Activated CD8-positive, alpha-beta memory T cell treated with anti-CD3 and anti-CD28 coated beads, Interleukin-2, amount 10 ng/mL, durations not matched to agents 7 days and 5 days (primary cell): ENCODE results near the gene DRAP1. TPM values are rescaled to one million over a fixed set of nuclear protein-coding genes. Genes with fewer than 3 reads are reported as not detected.
"Not testable (repeated sequence)": the region's sequence is repeated elsewhere in the genome, so short reads cannot be mapped to it uniquely, and the experiment has no call there.

Source experiments
- ATAC-seq: fragments of 150-1000 bp; cut with Tn5 transposase; one replicate; pipeline ENCODE4 v1.10.0; 2021; ENCODE audit warnings: moderate library complexity
- CTCF ChIA-PET: fragments of 350-600 bp; sonication (Branson Sonifier 250); formaldehyde crosslinking; loops from one replicate; lab custom pipeline; 2021; ENCODE audit warnings: antibody characterized with exemption; lab: Charles Lee
- DNase-seq: peaks from one replicate; pipeline ENCODE4 v3.0.0-alpha.2; 2020
- H3K27ac Mint-ChIP-seq: one replicate; pipeline ENCODE4 v1.8.0; 2021; ENCODE audit warnings: mild to moderate bottlenecking, mixed read lengths
- H3K27me3 Mint-ChIP-seq: one replicate; pipeline ENCODE4 v1.8.0; 2021; ENCODE audit warnings: mixed read lengths
- H3K36me3 Mint-ChIP-seq: one replicate; pipeline ENCODE4 v1.8.0; 2021; ENCODE audit warnings: mild to moderate bottlenecking, mixed read lengths
- H3K4me1 Mint-ChIP-seq: one replicate; pipeline ENCODE4 v1.8.0; 2021; ENCODE audit warnings: mixed read lengths
- H3K4me3 Mint-ChIP-seq: one replicate; pipeline ENCODE4 v1.8.0; 2021; ENCODE audit warnings: mild to moderate bottlenecking, moderate library complexity, mixed read lengths
- H3K9me3 Mint-ChIP-seq: one replicate; pipeline ENCODE4 v1.8.0; 2022; ENCODE audit warnings: low read depth, mixed read lengths
- total RNA-seq, 2 experiments: library from RNA; stranded (reverse); gene quantifications; one replicate each; pipeline ENCODE4 v1.2.3, GENCODE V29; 2021

Gene DRAP1
- total RNA-seq, 2 experiments from 2014 or later = 192 to 254 TPM

GRCh38 chr11:65890324-65891218 lies 28.7 kb upstream of the DRAP1 start, which contains the start of gene CCDC85B:
TSS of gene CCDC85B (plus strand) at chr11:65890673. CDS start at chr11:65890784, 111 bp downstream.
- peak; percentile 99 for DNase-seq
- Mint-ChIP-seq H3K36me3 (peaks cover 7% of the 10 kb centered on the region), H3K4me3 (peak within 1 kb of the TSS; percentile 96), H3K4me1 (peaks cover 64% of the 10 kb centered on the region), H3K9me3 (no peaks in the 10 kb centered on the region), H3K27me3 (no peaks in the 10 kb centered on the region), H3K27ac (peak within 1 kb of the TSS; percentile 95)
- peak; percentile 73 for ATAC-seq
- CTCF ChIA-PET = interaction anchor here (0.9 to 26.4 kb wide), 25 partner anchors 7 to 1031 kb away, joined by 3 to 710 read pairs (median 7); partner anchors contain the start of genes AP5B1, BANF1, CFL1 and CTSW

GRCh38 chr11:65891219-65892136 lies 27.7 kb upstream of the DRAP1 start:
- Mint-ChIP-seq H3K27ac (peak overlapping the region; percentile 81), H3K9me3 (no peaks in the 10 kb centered on the region), H3K27me3 (no peaks in the 10 kb centered on the region), H3K4me1 (peaks cover 69% of the 10 kb centered on the region), H3K4me3 (peak overlapping the region; percentile 96), H3K36me3 (peaks cover 5% of the 10 kb centered on the region)
- ATAC-seq (no peak), DNase-seq (peak; percentile 67)
- CTCF ChIA-PET = interaction anchor here (0.7 to 26.4 kb wide), 24 partner anchors 4 to 276 kb away, joined by 3 to 710 read pairs (median 6); partner anchors contain the start of genes AP5B1, BANF1, CCDC85B and CFL1

GRCh38 chr11:65892137-65892540 lies 27.1 kb upstream of the DRAP1 start:
- not testable (repeated sequence) for ATAC-seq, H3K36me3 Mint-ChIP-seq, H3K27me3 Mint-ChIP-seq, H3K9me3 Mint-ChIP-seq
- peak; percentile 67 for DNase-seq
- peak overlapping the region; percentile 81 for H3K27ac Mint-ChIP-seq
- CTCF ChIA-PET = interaction anchor here (0.7 to 26.4 kb wide), 10 partner anchors 4 to 96 kb away, joined by 3 to 710 read pairs (median 9); partner anchors contain the start of genes CCDC85B, CFL1, CTSW and EFEMP2
- H3K4me3 Mint-ChIP-seq = peak overlapping the region; percentile 96
- peaks cover 69% of the 10 kb centered on the region for H3K4me1 Mint-ChIP-seq

GRCh38 chr11:65892661-65893317 lies 26.4 kb upstream of the DRAP1 start:
- Mint-ChIP-seq H3K36me3 (peaks cover 5% of the 10 kb centered on the region), H3K4me1 (peaks cover 69% of the 10 kb centered on the region), H3K27me3 (no peaks in the 10 kb centered on the region), H3K4me3 (peak overlapping the region; percentile 96), H3K27ac (peak overlapping the region; percentile 81), H3K9me3 (no peaks in the 10 kb centered on the region)
- ATAC-seq (no peak), DNase-seq (peak; percentile 45)
- CTCF ChIA-PET = interaction anchor here (0.7 to 26.4 kb wide), 13 partner anchors 5 to 96 kb away, joined by 3 to 710 read pairs (median 4); partner anchors contain the start of genes C11orf68, CCDC85B, CFL1 and CTSW

GRCh38 chr11:65894034-65894591 lies 25.1 kb upstream of the DRAP1 start:
- Mint-ChIP-seq H3K4me1 (peaks cover 64% of the 10 kb centered on the region), H3K36me3 (peaks cover 5% of the 10 kb centered on the region), H3K4me3 (peak overlapping the region; percentile 96), H3K27ac (peak overlapping the region; percentile 81), H3K27me3 (no peaks in the 10 kb centered on the region), H3K9me3 (no peaks in the 10 kb centered on the region)
- peak; percentile 77 for DNase-seq
- CTCF ChIA-PET = interaction anchor here (0.6 to 26.4 kb wide), 10 partner anchors 6 to 399 kb away, joined by 3 to 710 read pairs (median 4); partner anchors contain the start of genes C11orf68, CCDC85B, CFL1 and CTSW
- ATAC-seq = peak; percentile 14

- Mint-ChIP-seq H3K27me3 (no peaks in the 10 kb centered on the region), H3K4me1 (peaks cover 55% of the 10 kb centered on the region), H3K4me3 (no peak overlapping the region), H3K36me3 (peaks cover 5% of the 10 kb centered on the region), H3K27ac (peak overlapping the region; percentile 72), H3K9me3 (no peaks in the 10 kb centered on the region)
- CTCF ChIA-PET = interaction anchor here (1.6 to 26.4 kb wide), 4 partner anchors 8 to 33 kb away, joined by 3 to 710 read pairs (median 101); partner anchors contain the start of genes CCDC85B, CFL1, CTSW and EFEMP2
- ATAC-seq (no peak), DNase-seq (no peak)
Measured at GRCh38 chr11:65895482-65895981, 23.7 kb upstream of the DRAP1 start.

GRCh38 chr11:65896034-65896999 lies 22.9 kb upstream of the DRAP1 start:
- no peak overlapping the region for H3K4me3 Mint-ChIP-seq
- no peaks in the 10 kb centered on the region for H3K9me3 Mint-ChIP-seq
- no peaks in the 10 kb centered on the region for H3K27me3 Mint-ChIP-seq
- peak overlapping the region; percentile 51 for H3K27ac Mint-ChIP-seq
- no peak for DNase-seq
- H3K4me1 Mint-ChIP-seq = peaks cover 62% of the 10 kb centered on the region
- CTCF ChIA-PET = interaction anchor here (1.6 to 26.4 kb wide), 4 partner anchors 9 to 32 kb away, joined by 3 to 710 read pairs (median 101); partner anchors contain the start of genes CCDC85B, CFL1, CTSW and EFEMP2
- no peak for ATAC-seq
- H3K36me3 Mint-ChIP-seq = peaks cover 5% of the 10 kb centered on the region

GRCh38 chr11:65897020-65897471 lies 22.2 kb upstream of the DRAP1 start:
- peaks cover 5% of the 10 kb centered on the region for H3K36me3 Mint-ChIP-seq
- H3K27ac Mint-ChIP-seq = peak overlapping the region; percentile 57
- CTCF ChIA-PET = interaction anchor here (1.6 to 26.4 kb wide), 4 partner anchors 9 to 31 kb away, joined by 3 to 710 read pairs (median 101); partner anchors contain the start of genes CCDC85B, CFL1, CTSW and EFEMP2

GRCh38 chr11:65898656-65899355 lies 20.4 kb upstream of the DRAP1 start:
- Mint-ChIP-seq H3K36me3 (peaks cover 4% of the 10 kb centered on the region), H3K27ac (peak overlapping the region; percentile 81), H3K4me1 (peaks cover 67% of the 10 kb centered on the region), H3K27me3 (peaks cover under 1% of the 10 kb centered on the region), H3K9me3 (no peaks in the 10 kb centered on the region), H3K4me3 (peak overlapping the region; percentile 73)
- DNase-seq = no peak
- no peak for ATAC-seq
- CTCF ChIA-PET = interaction anchor here (0.7 to 26.4 kb wide), 8 partner anchors 11 to 187 kb away, joined by 3 to 710 read pairs (median 4); partner anchors contain the start of genes CCDC85B, CFL1, CTSW and EFEMP2

More at GRCh38 chr11:65897020-65897471, 22.2 kb upstream of the DRAP1 start:
- DNase-seq = no peak
- no peaks in the 10 kb centered on the region for H3K9me3 Mint-ChIP-seq
- H3K4me1 Mint-ChIP-seq = peaks cover 69% of the 10 kb centered on the region
- H3K27me3 Mint-ChIP-seq = no peaks in the 10 kb centered on the region
- no peak for ATAC-seq
- no peak overlapping the region for H3K4me3 Mint-ChIP-seq
